GM23338 (cell line): ENCODE data around the gene PCDHGA7. TPM values are rescaled to one million over a fixed set of nuclear protein-coding genes. Genes with fewer than 3 reads are reported as not detected.

Source experiments
- ATAC-seq: fragments of 200-7000 bp; cut with Tn5 transposase; 3 replicates; pipeline ENCODE4 v1.9.1; 2020
- DNase-seq: peaks from one replicate; pipeline ENCODE4 v3.0.0-alpha.2; 2015; ENCODE audit warnings: low spot score
- H2AFZ ChIP-seq: fragments of 200-600 bp; sonication (generic); 2 replicates; pipeline ENCODE4 v1.8.0; 2016; ENCODE audit warnings: antibody characterized with exemption, mild to moderate bottlenecking, moderate library complexity
- H3F3A ChIP-seq: fragments of 200-600 bp; sonication (generic); replicated peaks from 2 replicates; pipeline ENCODE4 v1.8.0; 2017; ENCODE audit warnings: antibody characterized with exemption, mixed run types, low read depth
- H3K27ac ChIP-seq: fragments of 200-600 bp; sonication (generic); 2 replicates; pipeline ENCODE4 v1.6.1; 2016; ENCODE audit warnings: low read depth
- H3K27me3 ChIP-seq: fragments of 200-600 bp; sonication (generic); 2 replicates; pipeline ENCODE4 v1.8.0; 2016; ENCODE audit warnings: mild to moderate bottlenecking, mixed run types, moderate library complexity; ENCODE audit not compliant: insufficient read depth
- H3K36me3 ChIP-seq: fragments of 200-600 bp; sonication (generic); 2 replicates; pipeline ENCODE4 v1.8.0; 2016; ENCODE audit warnings: mild to moderate bottlenecking; ENCODE audit not compliant: insufficient read depth
- H3K4me1 ChIP-seq: fragments of 200-600 bp; sonication (generic); 2 replicates; pipeline ENCODE4 v1.8.0; 2016; ENCODE audit warnings: mild to moderate bottlenecking, moderate library complexity; ENCODE audit not compliant: insufficient read depth
- H3K4me2 ChIP-seq: fragments of 200-600 bp; sonication (generic); 2 replicates; pipeline ENCODE4 v1.7.1; 2017; ENCODE audit warnings: mixed run types
- H3K4me3 ChIP-seq: fragments of 200-600 bp; sonication (generic); 2 replicates; pipeline ENCODE4 v1.6.1; 2016; ENCODE audit warnings: mixed run types
- H3K79me2 ChIP-seq: fragments of 200-600 bp; sonication (generic); replicated peaks from 2 replicates; pipeline ENCODE4 v1.8.0; 2017; ENCODE audit warnings: mild to moderate bottlenecking; ENCODE audit not compliant: insufficient read depth
- H3K9me2 ChIP-seq: fragments of 200-600 bp; sonication (generic); 2 replicates; pipeline ENCODE4 v1.8.0; 2017; ENCODE audit not compliant: insufficient read depth
- H4K20me1 ChIP-seq: fragments of 200-600 bp; sonication (generic); replicated peaks from 2 replicates; pipeline ENCODE4 v1.8.0; 2017; ENCODE audit warnings: mild to moderate bottlenecking; ENCODE audit not compliant: insufficient read depth
- H3K27ac Mint-ChIP-seq: 2 replicates; pipeline ENCODE4 v1.8.0; 2020; ENCODE audit warnings: inconsistent platforms, mild to moderate bottlenecking, moderate library complexity, mixed read lengths
- H3K27me3 Mint-ChIP-seq: 3 replicates; pipeline ENCODE4 v1.8.0; 2022; ENCODE audit warnings: low read depth, mild to moderate bottlenecking, moderate library complexity, mixed read lengths, inconsistent platforms; ENCODE audit not compliant: insufficient read depth, poor library complexity
- H3K36me3 Mint-ChIP-seq: 3 replicates; pipeline ENCODE4 v1.8.0; 2021; ENCODE audit warnings: low read depth, mild to moderate bottlenecking, inconsistent platforms, moderate library complexity, mixed read lengths
- H3K4me1 Mint-ChIP-seq: 3 replicates; pipeline ENCODE4 v1.8.0; 2020; ENCODE audit warnings: mild to moderate bottlenecking, inconsistent platforms, mixed read lengths
- H3K4me3 Mint-ChIP-seq: 3 replicates; pipeline ENCODE4 v1.8.0; 2021; ENCODE audit warnings: moderate library complexity, mild to moderate bottlenecking, inconsistent platforms, mixed read lengths
- H3K9me3 Mint-ChIP-seq: 3 replicates; pipeline ENCODE4 v1.8.0; 2020; ENCODE audit warnings: moderate library complexity, mild to moderate bottlenecking, inconsistent platforms, mixed read lengths
- CREB1 ChIP-seq: fragments of 250-450 bp; sonication (Bioruptor Pico); IDR thresholded peaks from 2 replicates; pipeline ENCODE4 v1.5.0; 2020; ENCODE audit warnings: low read depth, mild to moderate bottlenecking, moderate library complexity
- CTCF ChIP-seq, 2 experiments: fragments of 200-600 bp in 1 of 2; sonication (generic) in 1 of 2; conservative IDR thresholded peaks; 2 replicates each; pipeline versions ENCODE4 v1.5.1 to v1.6.1; 2016 to 2017; ENCODE audit warnings: antibody characterized with exemption in 2 of 2, low read depth in 2 of 2, mild to moderate bottlenecking in 2 of 2, moderate library complexity in 1 of 2
- EZH2 ChIP-seq: fragments of 200-600 bp; sonication (generic); IDR thresholded peaks from one replicate; pipeline ENCODE4 v1.8.0; 2017; ENCODE audit warnings: antibody characterized with exemption, mild to moderate bottlenecking, low read depth; ENCODE audit not compliant: unreplicated experiment
- EZH2phosphoT487 ChIP-seq: fragments of 200-600 bp; sonication (generic); IDR thresholded peaks from one replicate; pipeline ENCODE4 v1.8.1; 2018; ENCODE audit warnings: antibody characterized with exemption; ENCODE audit not compliant: unreplicated experiment
- JUNB ChIP-seq: IDR thresholded peaks from one replicate; pipeline ENCODE4 v1.6.1; 2016; ENCODE audit warnings: antibody characterized with exemption; ENCODE audit not compliant: unreplicated experiment
- NANOG ChIP-seq: IDR thresholded peaks from 2 replicates; pipeline ENCODE4 v1.6.1; 2016; ENCODE audit warnings: antibody characterized with exemption, borderline replicate concordance
- POLR2AphosphoS5 ChIP-seq: IDR thresholded peaks from 2 replicates; pipeline ENCODE4 v1.6.1; 2016; ENCODE audit warnings: antibody characterized with exemption, low read depth
- STAT1 ChIP-seq: IDR thresholded peaks from one replicate; pipeline ENCODE4 v1.6.1; 2016; ENCODE audit warnings: antibody characterized with exemption; ENCODE audit not compliant: unreplicated experiment
- ZNF114 ChIP-seq: fragments of 250-450 bp; sonication (Bioruptor Pico); IDR thresholded peaks from 2 replicates; pipeline ENCODE4 v1.5.0; 2020; ENCODE audit warnings: mild to moderate bottlenecking, moderate library complexity
- ZNF331 ChIP-seq: fragments of 250-450 bp; sonication (Bioruptor Pico); IDR thresholded peaks from 2 replicates; pipeline ENCODE4 v1.5.0; 2020; ENCODE audit warnings: low read depth, mild to moderate bottlenecking, moderate library complexity
- ZNF462 ChIP-seq: fragments of 250-450 bp; sonication (Bioruptor Pico); IDR thresholded peaks from 2 replicates; pipeline ENCODE4 v1.5.0; 2020; ENCODE audit warnings: mild to moderate bottlenecking, moderate library complexity
- polyA plus RNA-seq: library from polyadenylated mRNA; unstranded; fragments of >200 nt; fragmentation: Nextera tagmentation; extraction: Ambion mirVana; gene quantifications from 2 replicates; pipeline ENCODE4 v1.2.1, GENCODE V29; 2016
- total RNA-seq: library from RNA; depleted of rRNA; stranded (reverse); fragments of >200 nt; shearing (Covaris generic); gene quantifications from 2 replicates; pipeline ENCODE4 v1.2.3, GENCODE V29; 2014
- TF ChIP-seq, protein P1 (sequence below): IDR thresholded peaks from one replicate; pipeline ENCODE4 v1.6.1; 2018; ENCODE audit warnings: antibody characterized with exemption; ENCODE audit not compliant: unreplicated experiment
- TF ChIP-seq, protein P2 (sequence below): IDR thresholded peaks from 2 replicates; pipeline ENCODE4 v1.6.1; 2016; ENCODE audit warnings: antibody characterized with exemption

The PCDHGA7 gene
- total and polyA plus RNA-seq, 2 experiments from 2014 or later, result 0.44 to 4.4 TPM

GRCh38 chr5:141388661-141389060 lies 6.1 kb downstream of the PCDHGA7 start:
- no peak overlapping the region for H2AFZ ChIP-seq
- ATAC-seq (no peak), DNase-seq (no peak)
- no peak overlapping the region for H3K4me2 ChIP-seq
- H3K36me3 ChIP-seq, result peaks cover 7% of the 10 kb centered on the region; the same call in 1 of the 2 replicates
- H3K4me1 ChIP-seq, result 0 out of 2 replicates have a peak, but pooled peaks cover 5% of the 10 kb centered on the region
- H3K36me3 Mint-ChIP-seq, result peaks cover 74% of the 10 kb centered on the region
- peaks cover 6% of the 10 kb centered on the region for H3K27me3 Mint-ChIP-seq
- no peak overlapping the region for H3K27ac Mint-ChIP-seq
- H3K9me2 ChIP-seq, result no peaks in the 10 kb centered on the region
- H4K20me1 ChIP-seq, result no peaks in the 10 kb centered on the region
- no peak overlapping the region for H3K27ac ChIP-seq
- peaks cover 7% of the 10 kb centered on the region; the same call in 1 of the 2 replicates for H3K27me3 ChIP-seq
- peak overlapping the region; percentile 11; the same call in 1 of the 3 replicates for H3K4me3 Mint-ChIP-seq
- H3K79me2 ChIP-seq, result 0 out of 2 replicates have a peak, but pooled peaks cover 5% of the 10 kb centered on the region
- H3K4me1 Mint-ChIP-seq, result no peaks in the 10 kb centered on the region; the same call in 2 of the 3 replicates
- peaks cover 89% of the 10 kb centered on the region for H3K9me3 Mint-ChIP-seq
- H3K4me3 ChIP-seq, result no peak overlapping the region
- H3F3A ChIP-seq, result no peaks in the 10 kb centered on the region
- no peak for TF ChIP-seq CTCF (conservative IDR thresholded peaks at IDR 0.05; ENCODE audit: low read depth in 2 of 2)
- no peak for TF ChIP-seq EZH2
- TF ChIP-seq EZH2phosphoT487, result no peak
- no peak for TF ChIP-seq ZNF114 (CRISPR knock-in tag)
- TF ChIP-seq NANOG, result no peak
- no peak for TF ChIP-seq POLR2AphosphoS5
- TF ChIP-seq, protein P1, sequence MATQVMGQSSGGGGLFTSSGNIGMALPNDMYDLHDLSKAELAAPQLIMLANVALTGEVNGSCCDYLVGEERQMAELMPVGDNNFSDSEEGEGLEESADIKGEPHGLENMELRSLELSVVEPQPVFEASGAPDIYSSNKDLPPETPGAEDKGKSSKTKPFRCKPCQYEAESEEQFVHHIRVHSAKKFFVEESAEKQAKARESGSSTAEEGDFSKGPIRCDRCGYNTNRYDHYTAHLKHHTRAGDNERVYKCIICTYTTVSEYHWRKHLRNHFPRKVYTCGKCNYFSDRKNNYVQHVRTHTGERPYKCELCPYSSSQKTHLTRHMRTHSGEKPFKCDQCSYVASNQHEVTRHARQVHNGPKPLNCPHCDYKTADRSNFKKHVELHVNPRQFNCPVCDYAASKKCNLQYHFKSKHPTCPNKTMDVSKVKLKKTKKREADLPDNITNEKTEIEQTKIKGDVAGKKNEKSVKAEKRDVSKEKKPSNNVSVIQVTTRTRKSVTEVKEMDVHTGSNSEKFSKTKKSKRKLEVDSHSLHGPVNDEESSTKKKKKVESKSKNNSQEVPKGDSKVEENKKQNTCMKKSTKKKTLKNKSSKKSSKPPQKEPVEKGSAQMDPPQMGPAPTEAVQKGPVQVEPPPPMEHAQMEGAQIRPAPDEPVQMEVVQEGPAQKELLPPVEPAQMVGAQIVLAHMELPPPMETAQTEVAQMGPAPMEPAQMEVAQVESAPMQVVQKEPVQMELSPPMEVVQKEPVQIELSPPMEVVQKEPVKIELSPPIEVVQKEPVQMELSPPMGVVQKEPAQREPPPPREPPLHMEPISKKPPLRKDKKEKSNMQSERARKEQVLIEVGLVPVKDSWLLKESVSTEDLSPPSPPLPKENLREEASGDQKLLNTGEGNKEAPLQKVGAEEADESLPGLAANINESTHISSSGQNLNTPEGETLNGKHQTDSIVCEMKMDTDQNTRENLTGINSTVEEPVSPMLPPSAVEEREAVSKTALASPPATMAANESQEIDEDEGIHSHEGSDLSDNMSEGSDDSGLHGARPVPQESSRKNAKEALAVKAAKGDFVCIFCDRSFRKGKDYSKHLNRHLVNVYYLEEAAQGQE, result no peak
- TF ChIP-seq STAT1, result no peak
- TF ChIP-seq ZNF331 (CRISPR knock-in tag), result no peak
- TF ChIP-seq CREB1 (CRISPR knock-in tag), result no peak
- TF ChIP-seq, protein P2, sequence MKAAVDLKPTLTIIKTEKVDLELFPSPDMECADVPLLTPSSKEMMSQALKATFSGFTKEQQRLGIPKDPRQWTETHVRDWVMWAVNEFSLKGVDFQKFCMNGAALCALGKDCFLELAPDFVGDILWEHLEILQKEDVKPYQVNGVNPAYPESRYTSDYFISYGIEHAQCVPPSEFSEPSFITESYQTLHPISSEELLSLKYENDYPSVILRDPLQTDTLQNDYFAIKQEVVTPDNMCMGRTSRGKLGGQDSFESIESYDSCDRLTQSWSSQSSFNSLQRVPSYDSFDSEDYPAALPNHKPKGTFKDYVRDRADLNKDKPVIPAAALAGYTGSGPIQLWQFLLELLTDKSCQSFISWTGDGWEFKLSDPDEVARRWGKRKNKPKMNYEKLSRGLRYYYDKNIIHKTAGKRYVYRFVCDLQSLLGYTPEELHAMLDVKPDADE, result no peak
- TF ChIP-seq JUNB, result no peak
- no peak for TF ChIP-seq ZNF462 (CRISPR knock-in tag)
